AG09319 (cell line): ENCODE data around the gene VARS2.
A peak's percentile ranks its signal among the peaks of the same experiment; 100 is the strongest.
"Not testable (repeated sequence)": the region's sequence is repeated elsewhere in the genome, so short reads cannot be mapped to it uniquely, and the experiment has no call there.

Source experiments
- DNase-seq: peaks from one replicate; pipeline ENCODE4 v3.0.0-alpha.2; 2010; ENCODE audit warnings: low read depth; ENCODE audit errors: extremely low read depth
- TF ChIP-seq, protein P1 (sequence below): IDR thresholded peaks from 2 replicates; pipeline ENCODE4 v1.5.1; 2011; ENCODE audit warnings: low read depth, mild to moderate bottlenecking, inconsistent platforms, low read length, moderate library complexity

The VARS2 gene

DNA sequence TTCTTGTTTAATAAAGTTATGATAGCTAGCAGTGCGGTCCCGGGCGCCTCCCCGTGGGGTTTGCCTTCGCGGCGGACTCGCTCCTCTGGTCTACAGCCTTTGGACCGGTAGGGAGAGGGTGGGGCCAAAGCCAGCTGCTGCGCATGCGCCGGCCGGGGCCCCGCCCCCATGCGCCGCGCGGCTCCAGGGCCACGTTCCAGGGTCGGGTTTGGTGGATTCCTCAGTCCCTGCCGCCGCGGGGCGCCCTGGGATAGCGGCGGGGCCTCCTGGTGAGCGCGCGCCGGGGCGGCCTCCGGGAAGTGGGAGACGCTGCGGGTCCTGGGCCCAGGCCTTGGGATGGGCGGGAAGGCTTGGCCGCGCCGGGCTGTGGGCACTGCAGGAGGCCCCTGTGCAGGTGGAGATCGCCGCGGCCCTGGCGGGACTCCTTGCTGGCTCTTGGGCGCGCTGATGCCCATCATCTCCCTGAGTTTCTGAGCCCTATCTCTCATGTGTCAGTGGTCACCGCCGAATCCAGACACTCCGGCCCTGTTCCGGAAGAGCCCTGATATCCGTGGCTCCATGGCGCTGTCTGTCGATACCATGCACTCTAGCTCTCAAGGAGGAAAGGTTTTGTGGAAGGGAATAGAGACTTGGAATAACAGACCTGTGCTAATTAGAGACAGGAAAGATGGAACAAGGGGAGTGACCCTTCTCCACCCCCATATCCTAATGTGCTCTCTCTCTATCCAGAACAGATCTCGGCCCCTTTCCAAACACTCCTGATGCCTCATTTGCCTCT, at the start of gene VARS2:
Gene VARS2, plus strand, starts transcription at position 163 of the 778 bp plus-strand sequence. Its CDS starts 599 bp downstream, at position 762.
- DNase-seq, result peak; percentile 82
- TF ChIP-seq, protein P1, sequence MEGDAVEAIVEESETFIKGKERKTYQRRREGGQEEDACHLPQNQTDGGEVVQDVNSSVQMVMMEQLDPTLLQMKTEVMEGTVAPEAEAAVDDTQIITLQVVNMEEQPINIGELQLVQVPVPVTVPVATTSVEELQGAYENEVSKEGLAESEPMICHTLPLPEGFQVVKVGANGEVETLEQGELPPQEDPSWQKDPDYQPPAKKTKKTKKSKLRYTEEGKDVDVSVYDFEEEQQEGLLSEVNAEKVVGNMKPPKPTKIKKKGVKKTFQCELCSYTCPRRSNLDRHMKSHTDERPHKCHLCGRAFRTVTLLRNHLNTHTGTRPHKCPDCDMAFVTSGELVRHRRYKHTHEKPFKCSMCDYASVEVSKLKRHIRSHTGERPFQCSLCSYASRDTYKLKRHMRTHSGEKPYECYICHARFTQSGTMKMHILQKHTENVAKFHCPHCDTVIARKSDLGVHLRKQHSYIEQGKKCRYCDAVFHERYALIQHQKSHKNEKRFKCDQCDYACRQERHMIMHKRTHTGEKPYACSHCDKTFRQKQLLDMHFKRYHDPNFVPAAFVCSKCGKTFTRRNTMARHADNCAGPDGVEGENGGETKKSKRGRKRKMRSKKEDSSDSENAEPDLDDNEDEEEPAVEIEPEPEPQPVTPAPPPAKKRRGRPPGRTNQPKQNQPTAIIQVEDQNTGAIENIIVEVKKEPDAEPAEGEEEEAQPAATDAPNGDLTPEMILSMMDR, result peak; percentile 39

DNA sequence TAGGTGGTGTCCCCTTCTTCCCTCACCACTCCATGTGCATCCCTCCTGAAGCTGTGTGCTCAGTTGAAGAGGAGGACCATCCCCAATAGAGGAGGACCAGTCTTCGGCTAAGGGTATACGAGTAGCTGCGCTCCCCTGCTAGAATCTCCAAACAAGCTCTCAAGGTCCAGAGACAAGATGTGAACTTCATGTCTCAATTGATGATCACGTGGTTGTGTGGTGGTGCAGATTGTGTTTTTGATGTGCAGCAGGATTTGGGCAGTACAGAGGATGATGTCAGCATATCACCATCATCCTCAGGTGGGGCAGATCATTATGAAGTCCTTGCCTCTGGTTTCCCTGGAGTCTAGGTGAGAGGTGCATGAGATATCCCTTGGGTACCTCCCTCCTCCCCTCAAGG, 49.7 kb upstream of the VARS2 start:
- TF ChIP-seq, protein P1, result no peak
- DNase-seq, result no peak

DNA sequence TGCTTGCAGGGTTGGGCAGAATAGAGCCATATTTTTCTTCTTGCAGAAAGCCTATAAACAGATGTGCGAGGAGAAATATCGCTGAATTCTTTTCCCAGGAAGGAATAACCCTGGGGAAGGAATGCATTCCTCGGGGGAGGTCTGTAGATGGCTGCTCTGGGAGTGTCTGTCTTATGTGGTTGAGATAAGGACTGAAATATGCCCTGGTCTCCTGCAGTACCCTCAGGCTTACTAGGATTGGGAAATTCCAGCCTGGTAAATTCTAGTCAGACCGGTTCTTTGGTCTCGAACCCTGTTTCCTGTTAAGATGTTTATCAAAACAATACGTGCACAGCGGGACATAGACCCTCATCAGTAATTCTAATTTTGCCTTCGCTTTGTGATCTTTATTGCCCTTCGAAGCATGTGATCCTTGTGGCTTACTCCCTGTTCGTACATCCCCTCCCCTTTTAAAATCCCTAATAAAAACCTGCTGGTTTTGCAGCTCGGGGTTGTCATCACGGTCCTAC, 44.7 kb upstream of the VARS2 start:
- DNase-seq, result not testable (repeated sequence)

DNA sequence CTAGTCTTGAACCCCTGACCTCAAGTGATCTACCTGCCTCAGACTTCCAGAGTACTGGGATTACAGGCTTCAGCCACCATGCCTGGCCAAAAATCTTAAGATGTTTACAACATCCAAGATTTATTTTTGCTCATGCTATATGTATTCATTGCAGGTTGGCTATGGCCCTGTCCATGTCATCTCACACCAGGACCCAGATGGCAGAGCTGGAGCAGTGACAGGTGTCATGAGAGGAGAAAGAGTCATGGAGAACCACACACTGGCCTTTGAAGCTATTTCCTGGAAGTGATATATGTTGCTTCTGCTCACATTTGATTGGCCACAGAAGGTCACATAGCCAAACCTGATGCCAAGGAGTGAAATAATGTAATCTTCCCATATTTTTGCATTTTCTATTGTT, 43.5 kb upstream of the VARS2 start:
- DNase-seq, result no peak
- TF ChIP-seq, protein P1, result no peak

DNA sequence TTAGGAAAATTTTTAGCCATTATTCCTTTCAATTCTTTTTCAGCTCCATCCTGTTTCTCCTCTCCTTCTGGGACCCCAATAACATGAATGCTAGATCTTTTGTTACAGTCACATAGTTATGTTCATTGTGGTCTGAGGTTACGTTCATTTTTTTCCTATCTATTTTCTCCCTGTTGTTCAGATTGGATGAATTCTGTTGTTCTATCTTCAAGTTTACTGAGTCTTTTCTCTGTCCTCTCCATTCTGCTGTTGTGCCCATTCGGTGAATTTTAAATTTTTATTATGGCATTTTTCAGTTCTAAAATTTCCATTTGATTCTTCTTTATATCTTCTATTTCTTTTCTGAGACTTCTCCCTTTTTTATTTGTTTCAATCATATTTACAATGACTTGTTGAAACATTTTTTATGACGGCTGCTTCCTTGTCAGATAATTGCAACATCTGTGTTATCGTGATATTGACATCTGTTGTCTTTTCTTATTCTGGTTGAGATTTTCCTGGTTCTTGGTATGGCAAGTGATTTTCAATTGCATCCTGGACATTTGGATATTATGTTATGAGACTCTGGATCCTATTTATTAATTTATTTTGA, 42.4 kb upstream of the VARS2 start:
- TF ChIP-seq, protein P1, result no peak
- no peak for DNase-seq

DNA sequence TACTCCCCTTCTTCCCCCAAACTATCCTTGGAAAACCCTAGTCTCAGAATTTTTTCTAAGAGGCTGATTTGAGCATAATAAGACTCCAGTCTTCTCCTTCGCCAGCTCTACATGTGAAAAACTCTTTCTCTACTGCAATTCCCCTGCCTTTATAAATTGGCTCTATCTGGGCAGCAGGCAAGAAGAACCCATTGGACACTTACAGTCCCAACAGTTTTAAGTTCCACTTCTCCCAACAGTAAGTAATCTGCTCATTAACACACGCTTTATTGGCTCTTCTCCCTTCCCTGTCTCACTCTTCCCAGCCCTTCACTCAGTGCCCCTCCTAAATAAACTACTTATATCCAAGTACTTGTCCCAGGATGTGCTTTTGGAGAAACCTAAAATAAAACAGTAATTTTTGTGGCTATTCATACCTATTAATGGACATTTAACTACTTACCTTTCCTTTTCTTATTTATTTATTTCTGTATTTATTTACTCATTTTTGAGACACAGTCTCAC, 40.8 kb upstream of the VARS2 start:
- DNase-seq, result no peak
- TF ChIP-seq, protein P1, result no peak

DNA sequence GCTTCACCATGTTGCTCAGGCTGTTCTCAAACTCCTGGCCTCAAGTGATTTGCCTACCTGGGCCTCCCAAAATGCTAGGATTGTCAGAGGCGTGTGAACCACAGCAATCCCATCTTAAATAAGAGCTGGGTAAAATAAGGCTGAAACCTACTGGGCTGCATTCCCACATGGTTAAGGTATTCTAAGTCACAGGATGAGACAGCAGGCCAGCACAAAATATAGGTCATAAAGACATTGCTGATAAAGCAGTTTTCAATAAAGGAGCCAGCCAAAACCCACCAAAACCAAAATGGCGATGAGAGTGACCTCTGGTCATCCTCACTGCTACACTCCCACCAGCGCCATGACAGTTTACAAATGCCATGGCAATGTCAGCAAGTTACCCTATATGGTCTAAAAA, 40.2 kb upstream of the VARS2 start:
- DNase-seq, result not testable (repeated sequence)

DNA sequence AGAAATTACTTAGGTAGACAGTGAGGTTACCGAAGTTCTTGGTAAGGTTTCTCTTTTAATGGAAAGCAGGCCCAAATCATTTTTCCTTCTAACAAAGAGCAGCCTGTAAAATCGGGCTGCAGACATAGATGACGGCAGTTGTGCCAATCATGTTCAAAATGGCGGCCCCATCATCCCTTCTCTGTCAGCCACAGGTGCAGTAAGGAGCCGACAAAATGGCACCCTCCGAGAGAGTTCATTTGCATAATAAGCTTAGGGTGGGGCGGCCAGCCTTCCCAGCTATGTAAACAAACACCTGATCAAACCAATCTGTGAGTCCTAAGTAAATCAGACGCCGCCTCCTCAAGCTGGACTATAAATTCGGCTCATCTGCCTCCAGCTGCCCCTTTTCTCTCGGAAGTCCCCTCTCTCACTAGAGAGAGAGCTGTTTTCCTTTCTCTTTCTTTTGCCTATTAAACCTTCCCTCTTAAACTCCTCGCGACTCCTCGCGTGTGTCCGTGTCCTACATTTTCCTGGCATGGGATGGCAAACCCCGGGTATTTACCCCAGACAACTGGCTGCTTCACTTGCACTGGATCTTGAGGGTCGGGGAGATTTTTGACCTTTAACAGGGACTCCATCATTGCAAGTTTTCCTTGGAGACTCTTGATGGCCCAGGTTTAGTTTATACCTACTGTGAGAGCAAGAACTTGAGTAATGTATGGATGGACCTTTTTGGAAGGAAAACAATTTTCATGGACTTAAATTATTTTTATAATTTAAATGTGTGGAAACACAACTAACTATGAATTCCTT, 38.6 kb upstream of the VARS2 start:
- TF ChIP-seq, protein P1, result no peak
- no peak for DNase-seq
